Testis (tissue), 2 donors: Measurements from ENCODE around the gene BTNL8.

Experiments used
- CTCF ChIP-seq, 3 experiments: fragments of 450-650 bp in 2 of 3; fragments of 200-600 bp in 1 of 3; sonication (generic) in 1 of 3; IDR thresholded peaks; one replicate each; pipeline ENCODE4 v1.5.1; 2016 to 2019; ENCODE audit warnings: antibody characterized with exemption in 3 of 3, mild to moderate bottlenecking in 2 of 3, moderate library complexity in 1 of 3
- POLR2A ChIP-seq: fragments of 450-650 bp; IDR thresholded peaks from one replicate; pipeline ENCODE4 v1.6.1; 2017; ENCODE audit warnings: antibody characterized with exemption, mild to moderate bottlenecking, moderate library complexity

- no peak for TF ChIP-seq POLR2A
- no peak for TF ChIP-seq CTCF (IDR thresholded peaks at IDR 0.05)
Measured at GRCh38 chr5:180873615-180874520, 25.1 kb upstream of the BTNL8 start.
